ENCODE results near the gene ZSWIM8. TPM values are rescaled to one million over a fixed set of nuclear protein-coding genes. Genes with fewer than 3 reads are reported as not detected.

The ZSWIM8 gene
- total RNA-seq, 4 donors from 2014 or later, result 52.6 to 81.4 (median 78.9) TPM

DNA sequence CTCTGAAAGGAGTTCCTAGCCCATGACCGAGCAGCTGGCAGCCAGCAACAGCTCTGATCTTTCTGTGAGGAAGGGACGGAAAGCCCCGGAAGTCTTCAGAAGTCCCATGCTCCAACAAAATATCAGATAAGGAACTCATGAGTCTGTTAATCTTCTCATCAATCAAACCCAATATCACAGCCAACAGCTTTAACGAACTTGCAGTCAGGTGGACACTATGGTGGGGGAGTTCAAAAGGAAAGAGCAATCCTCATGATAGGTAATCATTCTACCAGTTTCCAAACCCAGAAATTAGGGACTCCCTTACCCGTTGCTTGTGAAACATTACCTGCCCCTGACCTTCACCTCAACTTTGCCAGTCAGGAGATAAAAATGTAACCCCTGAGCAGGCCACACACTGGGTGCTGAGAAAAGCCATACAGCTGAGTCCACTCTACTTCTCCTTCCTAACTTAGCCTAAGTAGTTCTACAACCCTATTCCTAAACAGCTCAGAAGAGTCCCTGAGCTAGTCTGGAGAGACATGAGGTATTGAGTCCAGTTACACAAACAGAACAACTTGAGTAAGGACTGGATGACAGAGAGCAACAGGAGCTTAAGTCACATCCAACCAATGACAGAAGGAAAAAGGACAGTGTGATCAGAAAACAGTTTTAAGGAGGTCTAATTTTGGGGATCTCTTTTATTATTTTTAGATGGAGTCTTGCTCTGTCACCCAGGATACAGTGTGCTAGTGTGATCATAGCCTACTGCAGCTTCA lies 23.8 kb downstream of the ZSWIM8 start:
- H3K27me3 ChIP-seq, result no peaks in the 10 kb centered on the region
- TF ChIP-seq CTCF (IDR thresholded peaks at IDR 0.05 in 4 of 5, conservative IDR thresholded peaks at IDR 0.05 in 1 of 5), result no peak
- TF ChIP-seq POLR2A (IDR thresholded peaks at IDR 0.05), result no peak
- H3K4me3 ChIP-seq, result no peak overlapping the region
- intact Hi-C loops (cut with DNase I; ENCODE audit: low total_unique reads), result no loop called here
- no peak overlapping the region for H3K27ac ChIP-seq
- DNase-seq (no peak), ATAC-seq (no peak)
- peaks cover 12 to 23% of the 10 kb centered on the region in 2 donors for H3K4me1 ChIP-seq
- in situ Hi-C loops (cut with MboI; ENCODE audit: low sequenced_read_pairs in 4 of 4), result no loop called here
- peaks cover 0 to 59% of the 10 kb centered on the region in 2 donors for H3K36me3 ChIP-seq
- no peaks in the 10 kb centered on the region for H3K9me3 ChIP-seq

DNA sequence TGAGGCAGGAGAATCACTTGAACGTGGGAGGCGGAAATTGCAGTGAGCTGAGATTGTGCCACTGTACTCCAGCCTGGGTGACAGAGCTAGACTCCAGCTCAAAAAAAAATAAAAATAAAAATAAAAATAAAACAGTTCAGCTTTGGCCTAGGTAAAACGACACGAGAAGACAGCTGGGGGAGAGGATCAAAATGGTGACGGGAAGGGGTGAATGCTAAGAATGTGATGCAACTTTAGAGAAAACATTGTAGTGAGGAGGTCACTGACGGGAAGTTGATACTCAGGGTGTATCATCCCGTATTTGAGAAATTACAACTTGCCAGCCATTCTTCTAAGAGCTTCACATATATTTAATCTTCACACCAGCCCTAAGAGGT lies 24.9 kb downstream of the ZSWIM8 start:
- Histone ChIP-seq H3K27ac (peak overlapping the region; percentile 76 to 96 (median 90)), H3K4me1 (peaks cover 12 to 23% of the 10 kb centered on the region in 2 donors), H3K9me3 (no peaks in the 10 kb centered on the region), H3K36me3 (peaks cover 0 to 52% of the 10 kb centered on the region in 2 donors), H3K27me3 (no peaks in the 10 kb centered on the region), H3K4me3 (peak overlapping the region; percentile 77 to 93 (median 88))
- no peak for DNase-seq
- intact Hi-C loops (cut with DNase I; ENCODE audit: low total_unique reads) (loop anchor here (2.0 to 5.0 kb wide), 2 partner anchors 38 to 62 kb away; partner anchors contain the start of gene CAMK2G), in situ Hi-C loops (cut with MboI; ENCODE audit: low sequenced_read_pairs in 4 of 4) (no loop called here)
- peak in 1 of 2 donors; percentile 7 for TF ChIP-seq POLR2A (IDR thresholded peaks at IDR 0.05)
- no peak for TF ChIP-seq CTCF (IDR thresholded peaks at IDR 0.05 in 4 of 5, conservative IDR thresholded peaks at IDR 0.05 in 1 of 5)
- no peak for ATAC-seq

DNA sequence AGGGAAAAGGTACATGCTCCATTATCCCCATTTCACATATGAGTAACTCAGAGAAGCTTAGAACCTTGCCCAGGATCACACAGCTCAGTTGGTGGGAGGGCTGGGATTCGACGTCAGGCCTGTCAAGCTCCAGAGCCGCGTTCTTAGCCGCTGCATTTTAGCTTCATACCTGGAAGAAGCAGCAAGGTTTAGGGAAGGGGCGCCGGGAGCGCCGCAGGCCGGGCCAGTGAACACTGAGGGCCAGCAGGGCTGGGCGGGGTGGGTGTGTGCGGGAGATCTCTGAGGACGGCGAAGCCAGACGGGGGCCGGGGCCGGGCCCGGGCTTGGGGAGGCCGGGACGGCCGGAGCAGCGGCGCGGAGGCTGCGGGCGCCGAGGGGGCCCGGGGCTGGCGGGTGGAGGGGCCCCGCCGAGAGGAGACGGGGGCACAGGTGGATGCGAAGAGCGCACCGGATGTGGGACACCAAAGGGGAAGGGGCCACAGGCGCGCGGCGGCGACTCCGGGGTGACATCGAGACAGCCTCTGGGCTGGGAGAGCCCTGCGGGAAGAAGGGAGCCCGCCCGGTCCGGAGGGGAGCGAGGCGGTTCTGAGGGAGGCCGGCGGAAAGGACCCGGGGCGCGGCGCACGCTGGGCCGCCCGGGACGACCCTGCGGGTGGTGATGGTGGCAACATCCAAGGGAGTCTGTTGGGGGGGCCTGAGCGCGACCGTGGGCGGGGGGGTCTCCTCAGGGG lies 25.5 kb downstream of the ZSWIM8 start:
- ATAC-seq (peak; percentile 43 to 50), DNase-seq (no peak)
- TF ChIP-seq POLR2A (IDR thresholded peaks at IDR 0.05) (no peak), CTCF (IDR thresholded peaks at IDR 0.05 in 4 of 5, conservative IDR thresholded peaks at IDR 0.05 in 1 of 5) (no peak)
- intact Hi-C loops (cut with DNase I; ENCODE audit: low total_unique reads), result loop anchor here (1.0 to 5.0 kb wide), 3 partner anchors 26 to 61 kb away; partner anchors contain the start of genes CAMK2G and ZSWIM8
- Histone ChIP-seq H3K4me1 (peaks cover 12 to 23% of the 10 kb centered on the region in 2 donors), H3K9me3 (no peaks in the 10 kb centered on the region), H3K27ac (peak overlapping the region; percentile 76 to 96 (median 90)), H3K36me3 (peaks cover 0 to 46% of the 10 kb centered on the region in 2 donors), H3K4me3 (peak overlapping the region; percentile 77 to 93 (median 88)), H3K27me3 (no peaks in the 10 kb centered on the region)
- in situ Hi-C loops (cut with MboI; ENCODE audit: low sequenced_read_pairs in 4 of 4), result no loop called here

GRCh38 chr10:73812657-73813056 lies 27.3 kb downstream of the ZSWIM8 start:
- intact Hi-C loops (cut with DNase I; ENCODE audit: low total_unique reads), result loop anchor here (5.0 kb wide), 1 partner anchor 60 kb away; the partner anchor contains the start of gene CAMK2G
- DNase-seq, result no peak
- TF ChIP-seq POLR2A (IDR thresholded peaks at IDR 0.05) (no peak), CTCF (IDR thresholded peaks at IDR 0.05 in 4 of 5, conservative IDR thresholded peaks at IDR 0.05 in 1 of 5) (no peak)
- Histone ChIP-seq H3K36me3 (peaks cover 0 to 37% of the 10 kb centered on the region in 2 donors), H3K4me3 (no peak overlapping the region), H3K9me3 (no peaks in the 10 kb centered on the region), H3K27ac (peak overlapping the region; percentile 76 to 96 (median 82)), H3K27me3 (no peaks in the 10 kb centered on the region), H3K4me1 (peaks cover 12 to 32% of the 10 kb centered on the region in 2 donors)
- in situ Hi-C loops (cut with MboI; ENCODE audit: low sequenced_read_pairs in 4 of 4), result no loop called here
- ATAC-seq, result no peak

Data from gastrocnemius medialis (tissue), 4 donors.